IMR-90 (cell line): Measurements from ENCODE around the gene ZNF548. TPM values are rescaled to one million over a fixed set of nuclear protein-coding genes. Genes with fewer than 3 reads are reported as not detected.

Source experiments
- ATAC-seq: fragments of 200-7000 bp; cut with Tn5 transposase; 2 replicates; pipeline ENCODE4 v1.9.1; 2020; ENCODE audit warnings: low read depth, mild to moderate bottlenecking, moderate library complexity
- BruUV-seq: library from RNA; stranded (reverse); fragments of 400-500 nt; replicated peaks from 2 replicates; lab custom pipeline; 2021; lab: Mats Ljungman, UMichigan
- CTCF ChIA-PET: fragments of 300-600 bp; formaldehyde crosslinking; extraction: SDS; loops from one replicate; lab custom pipeline; 2021; ENCODE audit warnings: antibody characterized with exemption; lab: Yijun Ruan, JAX
- POLR2A ChIA-PET: fragments of 300-600 bp; sonication (Branson Sonifier 250); formaldehyde crosslinking; loops from one replicate; lab custom pipeline; 2022; ENCODE audit warnings: antibody characterized with exemption; ENCODE audit not compliant: unreplicated experiment; lab: Charles Lee
- DNase-seq: peaks from one replicate; pipeline ENCODE4 v3.0.0; 2013
- H2AFZ ChIP-seq: replicated peaks from 2 replicates; pipeline ENCODE3; 2013; ENCODE audit warnings: low read length, mild to moderate bottlenecking; ENCODE audit not compliant: poor library complexity
- H2AK5ac ChIP-seq: 2 replicates; pipeline ENCODE4 v1.6.1; 2013; ENCODE audit warnings: low read depth, low read length, inconsistent platforms
- H2AK9ac ChIP-seq: replicated peaks from 2 replicates; pipeline ENCODE3; 2013; ENCODE audit warnings: mild to moderate bottlenecking, low read depth, low read length, moderate library complexity; ENCODE audit not compliant: poor library complexity
- H2BK120ac ChIP-seq: 2 replicates; pipeline ENCODE4 v1.6.1; 2013; ENCODE audit warnings: low read depth, low read length, inconsistent platforms
- H2BK15ac ChIP-seq: 3 replicates; pipeline ENCODE4 v1.6.1; 2013; ENCODE audit warnings: low read depth, low read length, inconsistent platforms
- H2BK20ac ChIP-seq: 2 replicates; pipeline ENCODE4 v1.6.1; 2013; ENCODE audit warnings: low read depth, mild to moderate bottlenecking, inconsistent platforms, low read length, moderate library complexity
- H2BK5ac ChIP-seq: 2 replicates; pipeline ENCODE4 v1.6.1; 2013; ENCODE audit warnings: mild to moderate bottlenecking, low read depth, low read length, inconsistent platforms; ENCODE audit not compliant: poor library complexity, severe bottlenecking
- H3K14ac ChIP-seq: replicated peaks from 2 replicates; pipeline ENCODE4 v1.6.1; 2013; ENCODE audit warnings: low read depth, low read length, inconsistent platforms
- H3K18ac ChIP-seq: 2 replicates; pipeline ENCODE4 v1.6.1; 2013; ENCODE audit warnings: low read depth, low read length, control low read depth
- H3K23ac ChIP-seq: 2 replicates; pipeline ENCODE4 v1.6.1; 2013; ENCODE audit warnings: low read depth, low read length, inconsistent platforms
- H3K27ac ChIP-seq: 2 replicates; pipeline ENCODE4 v1.5.1; 2013; ENCODE audit warnings: mild to moderate bottlenecking, control low read depth, low read length; ENCODE audit not compliant: insufficient read depth
- H3K27me3 ChIP-seq: 2 replicates; pipeline ENCODE4 v1.6.1; 2013; ENCODE audit warnings: low read length; ENCODE audit not compliant: control insufficient read depth, insufficient read depth
- H3K36me3 ChIP-seq: 2 replicates; pipeline ENCODE4 v1.6.1; 2013; ENCODE audit warnings: low read length, mixed read lengths; ENCODE audit not compliant: control insufficient read depth, insufficient read depth
- H3K4ac ChIP-seq: 2 replicates; pipeline ENCODE4 v1.6.1; 2013; ENCODE audit warnings: low read depth, low read length, inconsistent platforms
- H3K4me1 ChIP-seq: 2 replicates; pipeline ENCODE4 v1.6.1; 2013; ENCODE audit warnings: low read length, mixed read lengths; ENCODE audit not compliant: control insufficient read depth, insufficient read depth
- H3K4me2 ChIP-seq: 2 replicates; pipeline ENCODE4 v1.6.1; 2013; ENCODE audit warnings: low read depth, mild to moderate bottlenecking, control low read depth, low read length, moderate library complexity
- H3K4me3 ChIP-seq: 2 replicates; pipeline ENCODE4 v1.5.1; 2013; ENCODE audit warnings: low read depth, mild to moderate bottlenecking, control low read depth, low read length, moderate library complexity; ENCODE audit not compliant: insufficient read depth
- H3K56ac ChIP-seq: 2 replicates; pipeline ENCODE4 v1.6.1; 2013; ENCODE audit warnings: low read length, inconsistent platforms; ENCODE audit not compliant: insufficient read depth; ENCODE audit errors: extremely low read depth
- H3K79me1 ChIP-seq, 2 experiments: 2 replicates each; pipeline ENCODE4 v1.6.1; 2013; ENCODE audit warnings: low read length in 2 of 2, inconsistent platforms in 1 of 2, low read depth in 1 of 2
- H3K9ac ChIP-seq: 2 replicates; pipeline ENCODE4 v1.6.1; 2013; ENCODE audit warnings: low read depth, low read length, control low read depth
- H3K9me1 ChIP-seq: 2 replicates; pipeline ENCODE4 v1.6.1; 2013; ENCODE audit warnings: low read length, inconsistent platforms; ENCODE audit not compliant: insufficient read depth
- H3K9me3 ChIP-seq: 2 replicates; pipeline ENCODE4 v1.6.1; 2013; ENCODE audit warnings: low read length; ENCODE audit not compliant: control insufficient read depth, insufficient read depth
- H4K20me1 ChIP-seq: 2 replicates; pipeline ENCODE4 v1.6.1; 2013; ENCODE audit warnings: low read length, inconsistent platforms; ENCODE audit not compliant: insufficient read depth
- H4K5ac ChIP-seq: 2 replicates; pipeline ENCODE4 v1.6.1; 2013; ENCODE audit warnings: mild to moderate bottlenecking, low read depth, low read length, control low read depth
- H4K8ac ChIP-seq, 2 experiments: 2 replicates each; pipeline ENCODE4 v1.6.1; 2013; ENCODE audit warnings: low read depth in 2 of 2, low read length in 2 of 2, control low read depth in 1 of 2, inconsistent platforms in 1 of 2
- H4K91ac ChIP-seq: 2 replicates; pipeline ENCODE4 v1.6.1; 2013; ENCODE audit warnings: low read depth, low read length, inconsistent platforms; ENCODE audit not compliant: insufficient read depth
- BHLHE40 ChIP-seq: fragments of 150-350 bp; IDR thresholded peaks from 2 replicates; pipeline ENCODE4 v1.6.1; 2016; ENCODE audit warnings: mild to moderate bottlenecking, low read depth, low read length
- CEBPB ChIP-seq: IDR thresholded peaks from 2 replicates; pipeline ENCODE4 v1.6.1; 2012; ENCODE audit warnings: low read depth, low read length, improper control_type of control experiment
- CHD1 ChIP-seq: IDR thresholded peaks from 2 replicates; pipeline ENCODE4 v1.6.1; 2012; ENCODE audit warnings: low read depth, low read length, improper control_type of control experiment
- CTCF ChIP-seq: conservative IDR thresholded peaks from 2 replicates; pipeline ENCODE4 v1.5.1; 2012; ENCODE audit warnings: mild to moderate bottlenecking, low read depth, low read length, improper control_type of control experiment
- ELK1 ChIP-seq: fragments of 150-350 bp; IDR thresholded peaks from 2 replicates; pipeline ENCODE4 v1.6.1; 2016; ENCODE audit warnings: low read depth, mild to moderate bottlenecking, low read length, moderate library complexity, borderline replicate concordance
- FOS ChIP-seq: fragments of 150-350 bp; IDR thresholded peaks from 2 replicates; pipeline ENCODE4 v1.6.1; 2016; ENCODE audit warnings: low read depth, low read length
- MAFK ChIP-seq: IDR thresholded peaks from 2 replicates; pipeline ENCODE4 v1.6.1; 2012; ENCODE audit warnings: low read depth, low read length, improper control_type of control experiment
- MAZ ChIP-seq: IDR thresholded peaks from 2 replicates; pipeline ENCODE4 v1.6.1; 2012; ENCODE audit warnings: low read depth, mild to moderate bottlenecking, low read length, improper control_type of control experiment, moderate library complexity, borderline replicate concordance
- MXI1 ChIP-seq: IDR thresholded peaks from 2 replicates; pipeline ENCODE4 v1.6.1; 2012; ENCODE audit warnings: low read depth, mild to moderate bottlenecking, low read length, moderate library complexity, borderline replicate concordance
- NFE2L2 ChIP-seq: fragments of 150-350 bp; IDR thresholded peaks from 2 replicates; pipeline ENCODE4 v1.6.1; 2016; ENCODE audit warnings: low read depth, mild to moderate bottlenecking, low read length
- POLR2A ChIP-seq: IDR thresholded peaks from 2 replicates; pipeline ENCODE4 v1.6.1; 2012; ENCODE audit warnings: mild to moderate bottlenecking, low read depth, low read length
- RAD21 ChIP-seq: IDR thresholded peaks from 2 replicates; pipeline ENCODE4 v1.6.1; 2012; ENCODE audit warnings: low read length, improper control_type of control experiment
- RCOR1 ChIP-seq: IDR thresholded peaks from 2 replicates; pipeline ENCODE4 v1.6.1; 2012; ENCODE audit warnings: mild to moderate bottlenecking, low read length, improper control_type of control experiment; ENCODE audit not compliant: insufficient replicate concordance
- RFX5 ChIP-seq: IDR thresholded peaks from 2 replicates; pipeline ENCODE4 v1.8.0; 2012; ENCODE audit warnings: low read depth, mild to moderate bottlenecking, low read length, moderate library complexity
- SMC3 ChIP-seq: fragments of 150-350 bp; IDR thresholded peaks from 2 replicates; pipeline ENCODE4 v1.6.1; 2016; ENCODE audit warnings: low read depth, mild to moderate bottlenecking, antibody characterized with exemption, low read length, moderate library complexity
- USF2 ChIP-seq: fragments of 150-350 bp; IDR thresholded peaks from 2 replicates; pipeline ENCODE4 v1.6.1; 2017; ENCODE audit warnings: mild to moderate bottlenecking, antibody characterized with exemption, low read length, low read depth
- WGBS, 2 experiments: methylation state at CpG; one replicate each; pipeline versions ENCODE4 v1.1.5 to v1.1.7; 2013; ENCODE audit warnings: missing lambda C conversion rate in 2 of 2; ENCODE audit not compliant: insufficient read length in 1 of 2; ENCODE audit errors: extremely low coverage in 2 of 2; 5-methylcytosine and 5-hydroxymethylcytosine counted together
- dilution Hi-C: fragments of 300-500 bp; cut with HindIII; formaldehyde crosslinking; loops from one replicate; pipeline ENCODE4 v1.14.3; 2018; ENCODE audit warnings: low sequenced_read_pairs; ENCODE audit not compliant: unreplicated experiment
- in situ Hi-C: fragments of 300-500 bp; cut with MboI; formaldehyde crosslinking; loops from 3 replicates; pipeline ENCODE4 v1.14.3; 2019; ENCODE audit warnings: low sequenced_read_pairs, inconsistent platforms, mixed read lengths
- intact Hi-C: fragments of 100-400 bp; cut with micrococcal nuclease; formaldehyde crosslinking; loops from 2 replicates; pipeline ENCODE4 v1.10.0; 2022
- polyA plus RNA-seq, 3 experiments: library from polyadenylated mRNA; depleted of rRNA; stranded (reverse); fragments of >200 nt; gene quantifications; 2 replicates each; pipeline ENCODE4 v1.2.3, GENCODE V29; 2012; ENCODE audit warnings: low replicate concordance in 1 of 3
- total RNA-seq: library from RNA; depleted of rRNA; stranded (reverse); fragments of >200 nt; gene quantifications from 2 replicates; pipeline ENCODE4 v1.2.3, GENCODE V29; 2012

The ZNF548 gene
- total and polyA plus RNA-seq, 2 of the 4 experiments (the other 2 are of a cell fraction), result 7.5 to 24.2 TPM

- dilution Hi-C loops (no loop called here), intact Hi-C loops (no loop called here), in situ Hi-C loops (no loop called here)
- H3K4me2 ChIP-seq, result no peak overlapping the region
- BruUV-seq, result no TSS peak
- no peak overlapping the region for H2BK15ac ChIP-seq
- no peak overlapping the region for H3K56ac ChIP-seq
- TF ChIP-seq RAD21 (no peak), MAZ (no peak), MXI1 (no peak), FOS (no peak), USF2 (no peak), SMC3 (no peak), CHD1 (no peak), CEBPB (no peak), ELK1 (no peak), RCOR1 (no peak), POLR2A (no peak), RFX5 (no peak), NFE2L2 (no peak), BHLHE40 (no peak), CTCF (no peak), MAFK (no peak)
- no peak overlapping the region for H2BK5ac ChIP-seq
- H2AFZ ChIP-seq, result no peak overlapping the region
- H2BK20ac ChIP-seq, result no peak overlapping the region
- no peak overlapping the region for H3K27ac ChIP-seq
- no peaks in the 10 kb centered on the region for H3K27me3 ChIP-seq
- H3K14ac ChIP-seq, result no peak overlapping the region
- no peak overlapping the region for H3K18ac ChIP-seq
- H3K79me1 ChIP-seq, result peaks cover 22 to 62% of the 10 kb centered on the region in 2 experiments
- H2AK5ac ChIP-seq, result no peak overlapping the region
- H3K9ac ChIP-seq, result no peak overlapping the region
- no peak overlapping the region for H3K23ac ChIP-seq
- peaks cover 9% of the 10 kb centered on the region for H3K36me3 ChIP-seq
- no peaks in the 10 kb centered on the region; the same call in 1 of the 2 replicates for H4K20me1 ChIP-seq
- peaks cover 2% of the 10 kb centered on the region; the same call in 1 of the 2 replicates for H3K4me1 ChIP-seq
- no peak overlapping the region for H4K5ac ChIP-seq
- WGBS, 2 experiments, result 49% methylated on average over 2 of the region's 4 CpGs; no CpG with 5 or more reads in 1 of the 2 experiments
- ChIA-PET CTCF (interaction anchor here (0.5 kb wide), 1 partner anchor 21 kb away, joined by 3 read pairs; no protein-coding TSS in a partner anchor), POLR2A (no interaction called here)
- H2BK120ac ChIP-seq, result no peak overlapping the region
- H3K4me3 ChIP-seq, result no peak overlapping the region
- 0 out of 2 replicates have a peak, but pooled peaks cover 7% of the 10 kb centered on the region for H3K9me1 ChIP-seq
- ATAC-seq, result no peak
- H4K8ac ChIP-seq, result 0 out of 4 replicates have a peak overlapping the region, but pooled peaks of 1 of the 2 experiments have one; percentile 13
- no peak overlapping the region for H4K91ac ChIP-seq
- H2AK9ac ChIP-seq, result no peak overlapping the region
- peaks cover 3% of the 10 kb centered on the region; the same call in 1 of the 2 replicates for H3K9me3 ChIP-seq
- peak; percentile 18 for DNase-seq
- H3K4ac ChIP-seq, result no peak overlapping the region
These were observed 48.3 kb downstream of the ZNF548 start for GRCh38 chr19:57437931-57438330.
